Type B pancreatic cell (in vitro differentiated cells): ENCODE data around the gene ZDHHC24. TPM values are rescaled to one million over a fixed set of nuclear protein-coding genes. Genes with fewer than 3 reads are reported as not detected.

Source experiments
- DNase-seq: peaks from one replicate; pipeline ENCODE4 v3.0.0; 2021; ENCODE audit warnings: mixed read lengths; ENCODE audit not compliant: unreplicated experiment; ENCODE audit errors: extremely low spot score
- H3K27ac Mint-ChIP-seq: 2 replicates; pipeline ENCODE4 v1.8.0; 2021; ENCODE audit warnings: mild to moderate bottlenecking, mixed read lengths
- H3K27me3 Mint-ChIP-seq: 2 replicates; pipeline ENCODE4 v1.8.0; 2021; ENCODE audit warnings: mixed read lengths
- H3K36me3 Mint-ChIP-seq: 2 replicates; pipeline ENCODE4 v1.8.0; 2021; ENCODE audit warnings: mixed read lengths
- H3K4me1 Mint-ChIP-seq: one replicate; pipeline ENCODE4 v1.8.0; 2021; ENCODE audit warnings: mixed read lengths; ENCODE audit not compliant: unreplicated experiment
- H3K4me3 Mint-ChIP-seq: 2 replicates; pipeline ENCODE4 v1.8.0; 2021; ENCODE audit warnings: mild to moderate bottlenecking, mixed read lengths
- H3K9me3 Mint-ChIP-seq: 2 replicates; pipeline ENCODE4 v1.8.0; 2021; ENCODE audit warnings: mixed read lengths
- total RNA-seq: library from RNA; stranded (reverse); gene quantifications from 2 replicates; pipeline ENCODE4 v1.2.1, GENCODE V29; 2021; ENCODE audit warnings: low replicate concordance
- TF ChIP-seq, protein P1 (sequence below): fragments of 200-600 bp; sonication (generic); conservative IDR thresholded peaks from 2 replicates; pipeline ENCODE4 v1.5.0; 2021; ENCODE audit warnings: antibody characterized with exemption, mild to moderate bottlenecking

Gene ZDHHC24
- total RNA-seq, 1 donor from 2014 or later, result 8.7 TPM

DNA sequence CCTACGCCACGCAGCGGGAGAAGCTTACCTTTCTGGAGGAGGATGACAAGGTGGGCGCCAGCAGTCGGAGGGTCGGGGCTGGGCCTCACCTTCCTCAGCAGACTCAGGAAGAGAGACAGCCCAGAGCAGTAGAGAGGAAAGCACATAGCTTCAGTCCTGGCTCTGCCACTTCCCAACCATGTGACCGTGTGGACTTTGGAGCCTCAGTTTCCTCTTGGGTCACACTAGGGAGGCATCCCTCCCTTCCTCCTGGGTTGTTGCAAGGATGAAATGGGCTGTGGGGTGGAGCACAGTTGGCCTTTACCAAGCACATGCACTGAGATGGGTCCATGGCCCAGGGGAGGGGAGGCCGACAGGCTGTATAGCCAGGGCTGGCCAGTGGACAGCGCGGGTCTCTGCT is 52.7 kb downstream of the ZDHHC24 start:
- H3K36me3 Mint-ChIP-seq, result peaks cover 4% of the 10 kb centered on the region
- no peaks in the 10 kb centered on the region for H3K4me1 Mint-ChIP-seq
- H3K9me3 Mint-ChIP-seq, result no peaks in the 10 kb centered on the region
- H3K27ac Mint-ChIP-seq, result no peak overlapping the region
- TF ChIP-seq, protein P1, sequence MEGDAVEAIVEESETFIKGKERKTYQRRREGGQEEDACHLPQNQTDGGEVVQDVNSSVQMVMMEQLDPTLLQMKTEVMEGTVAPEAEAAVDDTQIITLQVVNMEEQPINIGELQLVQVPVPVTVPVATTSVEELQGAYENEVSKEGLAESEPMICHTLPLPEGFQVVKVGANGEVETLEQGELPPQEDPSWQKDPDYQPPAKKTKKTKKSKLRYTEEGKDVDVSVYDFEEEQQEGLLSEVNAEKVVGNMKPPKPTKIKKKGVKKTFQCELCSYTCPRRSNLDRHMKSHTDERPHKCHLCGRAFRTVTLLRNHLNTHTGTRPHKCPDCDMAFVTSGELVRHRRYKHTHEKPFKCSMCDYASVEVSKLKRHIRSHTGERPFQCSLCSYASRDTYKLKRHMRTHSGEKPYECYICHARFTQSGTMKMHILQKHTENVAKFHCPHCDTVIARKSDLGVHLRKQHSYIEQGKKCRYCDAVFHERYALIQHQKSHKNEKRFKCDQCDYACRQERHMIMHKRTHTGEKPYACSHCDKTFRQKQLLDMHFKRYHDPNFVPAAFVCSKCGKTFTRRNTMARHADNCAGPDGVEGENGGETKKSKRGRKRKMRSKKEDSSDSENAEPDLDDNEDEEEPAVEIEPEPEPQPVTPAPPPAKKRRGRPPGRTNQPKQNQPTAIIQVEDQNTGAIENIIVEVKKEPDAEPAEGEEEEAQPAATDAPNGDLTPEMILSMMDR, result no peak
- no peak overlapping the region for H3K4me3 Mint-ChIP-seq
- H3K27me3 Mint-ChIP-seq, result no peaks in the 10 kb centered on the region
- DNase-seq, result no peak

DNA sequence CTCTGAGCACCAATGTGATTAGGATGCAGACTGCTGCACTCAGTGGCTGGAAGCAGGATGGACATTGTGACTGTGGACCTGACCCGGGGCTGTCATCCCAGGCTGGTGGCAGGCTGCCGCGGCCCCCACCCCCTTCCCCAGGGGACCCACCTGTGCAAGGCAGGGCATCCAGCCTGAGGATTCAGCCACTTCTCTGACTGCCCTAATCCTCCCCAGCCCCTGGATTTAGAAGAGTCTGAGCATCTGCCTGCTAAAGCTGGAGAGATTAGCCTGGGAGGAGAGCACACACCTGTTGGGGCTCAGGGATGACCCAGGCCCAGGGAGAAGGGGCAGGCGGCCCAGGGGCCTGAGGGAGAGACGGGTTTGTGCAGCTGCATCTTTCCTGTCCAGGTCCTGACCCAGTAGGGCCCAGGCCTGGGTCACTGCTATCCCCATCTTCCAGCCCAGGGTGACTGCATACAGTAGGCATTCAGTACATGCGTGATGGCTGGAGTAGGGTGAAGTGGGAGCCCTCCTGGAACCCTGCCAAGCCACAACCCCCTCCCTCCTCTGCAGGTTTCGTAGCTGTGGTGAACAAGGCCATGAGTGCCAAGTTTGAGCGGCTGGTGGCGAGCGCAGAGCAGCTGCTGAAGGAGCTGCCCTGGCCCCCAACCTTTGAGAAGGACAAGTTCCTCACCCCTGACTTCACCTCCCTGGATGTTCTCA is 53.5 kb downstream of the ZDHHC24 start:
- Mint-ChIP-seq H3K4me1 (no peaks in the 10 kb centered on the region), H3K4me3 (no peak overlapping the region), H3K36me3 (peaks cover 4% of the 10 kb centered on the region), H3K27ac (no peak overlapping the region), H3K27me3 (no peaks in the 10 kb centered on the region), H3K9me3 (no peaks in the 10 kb centered on the region)
- no peak for DNase-seq
- TF ChIP-seq, protein P1, result no peak

DNA sequence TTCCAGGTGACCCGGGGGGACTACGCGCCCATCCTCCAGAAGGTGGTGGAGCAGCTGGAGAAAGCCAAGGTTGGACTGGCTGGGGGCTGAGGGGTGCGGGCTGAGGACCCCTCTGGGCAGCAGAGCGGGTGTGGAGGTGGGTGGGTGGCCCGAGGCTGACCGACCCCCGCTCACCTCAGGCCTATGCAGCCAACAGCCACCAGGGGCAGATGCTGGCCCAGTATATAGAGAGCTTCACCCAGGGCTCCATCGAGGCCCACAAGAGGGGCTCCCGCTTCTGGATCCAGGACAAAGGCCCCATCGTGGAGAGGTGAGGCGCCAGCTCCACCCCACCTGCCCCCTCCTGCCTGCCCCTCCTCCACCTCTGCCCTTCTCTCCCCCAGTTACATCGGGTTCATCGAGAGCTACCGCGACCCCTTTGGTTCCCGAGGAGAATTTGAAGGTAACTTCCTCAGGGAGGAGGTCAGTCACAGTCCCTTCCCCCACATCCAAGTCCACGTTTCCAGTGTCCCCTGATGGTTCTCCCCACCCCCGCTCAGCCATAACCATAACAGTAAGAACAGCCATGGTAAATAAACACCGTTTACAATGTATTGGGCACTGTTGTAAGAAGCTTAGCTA is 54.4 kb downstream of the ZDHHC24 start:
- TF ChIP-seq, protein P1, result peak; percentile 67
- H3K36me3 Mint-ChIP-seq, result peaks cover 4% of the 10 kb centered on the region
- H3K27ac Mint-ChIP-seq, result no peak overlapping the region

DNA sequence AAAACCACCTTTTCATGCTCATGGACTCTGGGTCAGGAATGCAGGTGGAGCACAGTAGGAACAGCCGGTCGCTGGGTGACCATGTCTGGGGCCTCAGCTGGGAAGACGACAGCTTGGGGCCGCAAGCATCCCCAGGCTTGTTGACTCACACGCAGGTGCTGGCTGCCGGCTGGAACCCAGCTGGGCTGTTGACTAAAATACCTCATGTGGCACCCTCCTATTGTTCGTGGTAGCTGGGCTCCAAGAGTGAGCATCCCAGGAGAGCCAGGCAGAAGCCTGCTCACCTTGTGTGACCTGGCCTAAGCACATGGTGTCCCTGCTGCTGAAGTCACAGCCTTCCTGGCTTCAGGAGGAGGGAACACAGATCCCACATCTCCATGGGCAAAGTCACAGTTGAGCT is 56.2 kb downstream of the ZDHHC24 start:
- no peak for DNase-seq
- H3K4me1 Mint-ChIP-seq, result no peaks in the 10 kb centered on the region
- H3K27me3 Mint-ChIP-seq, result no peaks in the 10 kb centered on the region
- H3K27ac Mint-ChIP-seq, result no peak overlapping the region
- peaks cover 4% of the 10 kb centered on the region for H3K36me3 Mint-ChIP-seq
- TF ChIP-seq, protein P1, result no peak
- no peaks in the 10 kb centered on the region for H3K9me3 Mint-ChIP-seq
- no peak overlapping the region for H3K4me3 Mint-ChIP-seq

More for the DNA sequence above, 54.4 kb downstream of the ZDHHC24 start:
- H3K9me3 Mint-ChIP-seq, result no peaks in the 10 kb centered on the region
- no peaks in the 10 kb centered on the region for H3K4me1 Mint-ChIP-seq
- no peak for DNase-seq
- H3K27me3 Mint-ChIP-seq, result no peaks in the 10 kb centered on the region
- no peak overlapping the region for H3K4me3 Mint-ChIP-seq

DNA sequence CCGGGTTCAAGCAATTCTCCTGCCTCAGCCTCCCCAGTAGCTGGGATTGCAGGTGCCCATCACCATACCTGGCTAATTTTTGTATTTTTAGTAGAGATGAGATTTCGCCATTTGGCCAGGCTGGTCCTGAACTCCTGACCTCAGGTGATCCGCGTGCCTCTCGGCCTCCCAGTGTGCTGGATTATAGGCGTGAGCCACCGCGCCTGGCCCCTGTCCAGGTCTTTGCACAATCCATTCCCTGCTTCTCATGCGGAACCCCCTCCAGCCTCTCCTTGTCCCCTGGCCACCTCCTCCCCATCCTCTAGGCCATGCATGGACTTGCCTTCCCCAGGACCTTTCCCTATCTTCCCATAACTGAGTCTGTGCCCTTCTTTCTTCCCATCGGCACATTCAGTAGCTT is 56.9 kb downstream of the ZDHHC24 start:
- Mint-ChIP-seq H3K4me1 (no peaks in the 10 kb centered on the region), H3K36me3 (peaks cover 4% of the 10 kb centered on the region), H3K4me3 (no peak overlapping the region), H3K27me3 (no peaks in the 10 kb centered on the region), H3K27ac (no peak overlapping the region), H3K9me3 (no peaks in the 10 kb centered on the region)
- DNase-seq, result no peak
- TF ChIP-seq, protein P1, result no peak
